H1 (cell line): Measurements from ENCODE around the gene AP1S3. TPM values are rescaled to one million over a fixed set of nuclear protein-coding genes. Genes with fewer than 3 reads are reported as not detected.

ENCODE experiments used
- CTBP2 ChIP-seq: IDR thresholded peaks from 2 replicates; pipeline ENCODE4 v1.7.0; 2011; ENCODE audit warnings: borderline replicate concordance, mild to moderate bottlenecking, moderate library complexity, mixed read lengths, low read length; ENCODE audit not compliant: insufficient read depth, insufficient read length
- GTF2F1 ChIP-seq: IDR thresholded peaks from 2 replicates; pipeline ENCODE4 v1.6.1; 2012; ENCODE audit warnings: low read depth, low read length, improper control_type of control experiment, borderline replicate concordance
- MAFK ChIP-seq: IDR thresholded peaks from 2 replicates; pipeline ENCODE4 v1.6.1; 2012; ENCODE audit warnings: low read depth, mild to moderate bottlenecking, improper control_type of control experiment, low read length
- POU5F1 ChIP-seq: IDR thresholded peaks from 2 replicates; pipeline ENCODE4 v1.6.1; 2011; ENCODE audit warnings: low read depth, mild to moderate bottlenecking, low read length, moderate library complexity
- RAD21 ChIP-seq, 2 experiments: IDR thresholded peaks in 1 of 2; conservative IDR thresholded peaks in 1 of 2; 2 replicates each; pipeline ENCODE4 v1.6.1; 2011; ENCODE audit warnings: low read depth in 2 of 2, low read length in 2 of 2, improper control_type of control experiment in 1 of 2, inconsistent platforms in 1 of 2, mild to moderate bottlenecking in 1 of 2, moderate library complexity in 1 of 2
- SAP30 ChIP-seq: fragments of 300-600 bp; sonication (generic); IDR thresholded peaks from 2 replicates; pipeline ENCODE4 v1.7.1; 2012; ENCODE audit warnings: low read length, moderate library complexity, mild to moderate bottlenecking, inconsistent platforms; ENCODE audit not compliant: insufficient read depth, insufficient replicate concordance
- polyA plus RNA-seq, 7 experiments: library from polyadenylated mRNA; depleted of rRNA in 3 of 7; stranded (reverse) in 5 of 7; unstranded in 2 of 7; fragments of >200 nt in 5 of 7; fragments of 200-250 nt in 2 of 7; gene quantifications; 1 replicate in 5 of 7; 2 replicates in 1 of 7; 4 replicates in 1 of 7; pipeline versions ENCODE4 v1.2.1 to v1.2.3, GENCODE V29; 2011 to 2013; ENCODE audit warnings: missing spikeins in 2 of 7, mixed read lengths in 2 of 7
- total RNA-seq: library from RNA; stranded (reverse); fragmentation: NEBNext Ultra II Directional; extraction: Animal tissue kit (Norgen Biotek cat#: 25700); gene quantifications from 2 replicates; pipeline ENCODE4 v1.2.1, GENCODE V29; 2021

AP1S3 gene
- total and polyA plus RNA-seq, 2 of the 8 experiments (the other 6 are each of a cell fraction or from before 2014, with no cell fraction given) = 3.9 to 20.2 TPM

DNA sequence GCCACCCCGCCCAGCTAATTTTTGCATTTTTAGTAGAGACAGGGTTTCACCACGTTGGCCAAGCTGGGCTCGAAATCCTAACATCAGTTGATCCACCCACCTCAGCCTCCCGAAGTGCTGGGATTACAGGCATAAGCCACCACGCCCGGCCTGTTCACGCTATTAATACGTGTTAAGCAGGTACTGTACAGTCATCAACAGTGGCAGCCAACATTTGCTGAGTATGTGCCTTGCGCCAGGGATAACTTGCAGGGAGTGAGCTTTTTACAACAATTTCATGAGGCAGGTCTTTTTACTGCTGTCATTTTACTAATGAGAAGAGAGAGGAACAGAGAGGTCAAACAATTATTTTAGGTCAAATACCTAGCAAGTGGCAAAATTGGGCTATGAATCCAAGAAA is 115.2 kb downstream of the AP1S3 start (continued):
- no peak for TF ChIP-seq MAFK
- TF ChIP-seq SAP30 = no peak
- no peak for TF ChIP-seq RAD21 (IDR thresholded peaks at IDR 0.05 in 1 of 2, conservative IDR thresholded peaks at IDR 0.05 in 1 of 2; ENCODE audit: low read depth in 2 of 2, low read length in 2 of 2)
- TF ChIP-seq POU5F1 = no peak
- no peak for TF ChIP-seq GTF2F1
- no peak for TF ChIP-seq CTBP2
